HEK293T (cell line): ENCODE results near the gene PLXND1.

Source experiments
- ARNT ChIP-seq: fragments of 450-650 bp; IDR thresholded peaks from 2 replicates; pipeline ENCODE4 v1.6.1; 2017; ENCODE audit warnings: mild to moderate bottlenecking
- BHLHE40 ChIP-seq: fragments of 450-650 bp; IDR thresholded peaks from 2 replicates; pipeline ENCODE4 v1.6.1; 2016; ENCODE audit warnings: mild to moderate bottlenecking, moderate library complexity, borderline replicate concordance
- CTBP1 ChIP-seq: fragments of 450-650 bp; IDR thresholded peaks from 2 replicates; pipeline ENCODE4 v1.6.1; 2016; ENCODE audit warnings: borderline replicate concordance
- ELF4 ChIP-seq: fragments of 450-650 bp; IDR thresholded peaks from 2 replicates; pipeline ENCODE4 v1.6.1; 2017; ENCODE audit warnings: antibody characterized with exemption
- FOXA1 ChIP-seq: fragments of 450-650 bp; IDR thresholded peaks from 2 replicates; pipeline ENCODE4 v1.6.1; 2016; ENCODE audit warnings: mild to moderate bottlenecking
- FOXM1 ChIP-seq: fragments of 450-650 bp; IDR thresholded peaks from 2 replicates; pipeline ENCODE4 v1.6.1; 2017; ENCODE audit warnings: mild to moderate bottlenecking, borderline replicate concordance
- HDGF ChIP-seq: fragments of 450-650 bp; IDR thresholded peaks from 2 replicates; pipeline ENCODE4 v1.6.1; 2017; ENCODE audit warnings: antibody characterized with exemption, borderline replicate concordance
- NFRKB ChIP-seq: fragments of 450-650 bp; IDR thresholded peaks from 2 replicates; pipeline ENCODE4 v1.6.1; 2016; ENCODE audit warnings: mild to moderate bottlenecking, moderate library complexity
- PKNOX1 ChIP-seq: fragments of 450-650 bp; IDR thresholded peaks from 2 replicates; pipeline ENCODE4 v1.6.1; 2016
- SUZ12 ChIP-seq: fragments of 450-650 bp; IDR thresholded peaks from 2 replicates; pipeline ENCODE4 v1.6.1; 2016; ENCODE audit warnings: mild to moderate bottlenecking
- TARDBP ChIP-seq: fragments of 450-650 bp; IDR thresholded peaks from 2 replicates; pipeline ENCODE4 v1.6.1; 2016

- no peak for TF ChIP-seq CTBP1
- TF ChIP-seq BHLHE40, result no peak
- TF ChIP-seq SUZ12, result no peak
- no peak for TF ChIP-seq PKNOX1
- no peak for TF ChIP-seq ELF4
- no peak for TF ChIP-seq NFRKB
- TF ChIP-seq FOXM1, result no peak
- no peak for TF ChIP-seq HDGF
- TF ChIP-seq ARNT, result no peak
- TF ChIP-seq TARDBP, result no peak
- TF ChIP-seq FOXA1, result no peak
These were observed 31.1 kb downstream of the PLXND1 start for GRCh38 chr3:129575233-129575996.
